ENCODE results near the gene KPNA1.

Gene KPNA1

DNA sequence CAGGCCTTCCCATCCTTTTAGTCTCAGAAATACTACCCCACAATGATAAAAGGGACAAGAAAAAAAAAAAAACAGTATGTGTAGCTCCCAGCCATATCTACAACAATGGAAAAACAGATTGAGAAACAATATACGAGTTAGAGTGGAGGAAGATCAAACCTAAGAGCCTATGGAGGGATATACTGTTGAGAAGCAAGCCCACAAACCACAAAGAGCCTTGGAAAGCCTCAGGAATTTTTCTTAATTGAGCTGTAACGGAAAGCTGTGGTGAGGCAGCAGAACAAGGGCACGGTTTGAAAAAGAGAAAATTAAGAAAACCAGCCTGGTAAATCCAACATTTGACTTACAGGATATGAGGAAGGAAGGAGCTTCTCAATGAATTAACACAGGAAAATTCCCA is 21.4 kb downstream of the KPNA1 start:
- H3K9me3 ChIP-seq (ENCODE audit: low read length), result peaks cover 2% of the 10 kb centered on the region
- peaks cover 5% of the 10 kb centered on the region for H3K4me1 ChIP-seq (ENCODE audit: insufficient read depth, low read length)
- peaks cover 43% of the 10 kb centered on the region for H3K36me3 ChIP-seq (ENCODE audit: insufficient read depth, low read length)
- no peak overlapping the region for H3K4me3 ChIP-seq (ENCODE audit: low read length)
- no peaks in the 10 kb centered on the region for H3K27me3 ChIP-seq (ENCODE audit: insufficient read depth, low read length)
- H2AFZ ChIP-seq (ENCODE audit: low read depth, low read length), result no peak overlapping the region

DNA sequence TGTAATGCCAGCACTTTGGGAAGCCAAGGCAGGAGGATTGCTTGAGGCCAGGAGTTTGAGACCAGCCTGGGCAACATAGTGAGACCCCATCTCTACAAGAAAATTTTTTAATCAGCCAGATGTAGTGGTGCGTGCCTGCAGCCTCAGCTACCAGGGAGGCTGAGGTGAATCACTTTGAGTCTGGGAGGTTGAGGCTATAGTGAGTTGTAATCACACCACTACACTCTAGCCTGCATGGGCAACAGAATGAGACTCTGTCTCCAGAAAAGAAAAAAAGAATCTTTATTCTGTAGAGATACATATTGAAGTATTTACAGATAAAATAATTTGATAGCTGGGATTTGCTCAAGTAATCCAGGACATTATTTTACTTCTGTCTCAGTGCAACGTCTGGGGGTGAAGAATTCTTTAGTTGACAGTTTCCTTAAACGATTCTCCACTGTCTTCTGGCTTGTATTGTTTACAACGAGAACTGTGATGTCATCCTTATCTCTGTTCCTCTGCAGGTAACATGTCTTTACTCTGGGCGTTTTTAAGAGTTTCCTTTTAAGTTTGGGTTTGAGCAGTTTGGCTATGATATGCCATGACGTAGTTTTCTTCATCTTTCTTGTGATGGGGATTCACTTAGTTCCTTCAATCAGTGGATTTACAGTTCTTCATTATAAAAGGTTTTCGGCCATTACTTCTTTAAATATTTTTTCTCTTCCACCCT is 26.3 kb downstream of the KPNA1 start:
- Histone ChIP-seq H3K36me3 (ENCODE audit: insufficient read depth, low read length) (peaks cover 28% of the 10 kb centered on the region), H3K4me3 (ENCODE audit: low read length) (no peak overlapping the region), H3K27me3 (ENCODE audit: insufficient read depth, low read length) (no peaks in the 10 kb centered on the region), H2AFZ (ENCODE audit: low read depth, low read length) (no peak overlapping the region), H3K4me1 (ENCODE audit: insufficient read depth, low read length) (no peaks in the 10 kb centered on the region), H3K9me3 (ENCODE audit: low read length) (peaks cover 2% of the 10 kb centered on the region)

DNA sequence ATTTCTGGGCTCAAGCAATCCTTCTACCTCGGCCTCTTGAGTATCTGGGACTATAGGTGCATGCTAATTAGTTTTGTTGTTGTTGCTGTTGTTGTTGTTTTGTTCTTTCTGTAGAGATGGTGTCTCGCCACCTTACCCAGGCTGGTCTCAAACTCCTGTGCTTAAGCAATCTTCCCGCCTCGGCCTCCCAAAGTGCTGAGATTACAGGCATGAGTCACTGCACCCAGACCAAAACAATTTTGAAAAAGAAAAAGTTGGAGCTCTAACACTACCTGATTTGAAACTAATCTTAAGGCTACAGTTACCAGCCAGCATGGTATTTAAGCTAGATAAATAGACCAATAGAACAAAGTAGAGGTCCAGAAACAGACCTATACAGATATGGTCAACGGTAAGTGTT is 29.8 kb downstream of the KPNA1 start:
- H3K27me3 ChIP-seq (ENCODE audit: insufficient read depth, low read length), result no peaks in the 10 kb centered on the region
- no peak overlapping the region for H2AFZ ChIP-seq (ENCODE audit: low read depth, low read length)
- no peaks in the 10 kb centered on the region for H3K9me3 ChIP-seq (ENCODE audit: low read length)
- H3K36me3 ChIP-seq (ENCODE audit: insufficient read depth, low read length), result peaks cover 18% of the 10 kb centered on the region
- no peak overlapping the region for H3K4me3 ChIP-seq (ENCODE audit: low read length)
- H3K4me1 ChIP-seq (ENCODE audit: insufficient read depth, low read length), result no peaks in the 10 kb centered on the region

DNA sequence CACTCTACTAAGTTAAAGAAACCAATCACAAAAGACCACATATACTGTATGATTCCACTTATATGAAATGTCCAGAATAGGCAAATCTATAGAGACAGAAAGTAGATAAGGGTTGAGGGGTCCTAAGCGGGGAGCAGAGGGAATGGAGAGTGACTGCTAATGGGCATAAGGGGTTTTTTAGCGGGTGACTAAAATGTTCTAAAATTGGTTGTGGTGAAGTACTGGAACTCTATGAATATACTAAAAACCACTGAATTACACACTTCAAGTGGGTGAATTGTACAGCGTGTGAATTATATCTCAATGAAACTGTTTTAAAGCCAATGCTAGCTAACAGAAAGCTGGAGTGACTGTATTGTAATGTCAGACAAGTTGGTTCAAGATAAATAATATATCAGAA is 33.3 kb downstream of the KPNA1 start:
- Histone ChIP-seq H3K36me3 (ENCODE audit: insufficient read depth, low read length) (peaks cover 4% of the 10 kb centered on the region), H2AFZ (ENCODE audit: low read depth, low read length) (no peak overlapping the region), H3K4me1 (ENCODE audit: insufficient read depth, low read length) (no peaks in the 10 kb centered on the region), H3K4me3 (ENCODE audit: low read length) (no peak overlapping the region), H3K9me3 (ENCODE audit: low read length) (no peaks in the 10 kb centered on the region), H3K27me3 (ENCODE audit: insufficient read depth, low read length) (no peaks in the 10 kb centered on the region)

DNA sequence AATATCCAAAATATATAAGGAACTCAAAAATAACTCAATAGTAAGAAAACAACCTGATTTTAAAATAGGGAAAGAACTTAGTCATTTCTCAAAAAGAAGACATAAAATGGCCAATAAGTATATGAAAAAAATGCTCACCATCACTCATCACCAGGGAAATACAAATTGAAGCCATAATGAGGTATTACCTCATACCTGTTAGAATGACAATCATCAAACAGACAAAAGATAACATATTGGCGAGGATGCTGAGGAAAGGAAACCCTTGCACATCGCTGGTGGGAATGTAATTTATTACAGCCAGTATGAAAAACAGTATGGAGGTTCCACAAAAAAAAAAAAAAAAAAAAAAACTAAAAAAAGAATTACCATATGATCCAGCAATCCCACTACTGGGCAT is 38.2 kb downstream of the KPNA1 start:
- H3K9me3 ChIP-seq (ENCODE audit: low read length), result no peaks in the 10 kb centered on the region
- no peaks in the 10 kb centered on the region for H3K27me3 ChIP-seq (ENCODE audit: insufficient read depth, low read length)
- peaks cover 2% of the 10 kb centered on the region for H3K4me1 ChIP-seq (ENCODE audit: insufficient read depth, low read length)
- H2AFZ ChIP-seq (ENCODE audit: low read depth, low read length), result no peak overlapping the region
- H3K4me3 ChIP-seq (ENCODE audit: low read length), result no peak overlapping the region
- H3K36me3 ChIP-seq (ENCODE audit: insufficient read depth, low read length), result no peaks in the 10 kb centered on the region

DNA sequence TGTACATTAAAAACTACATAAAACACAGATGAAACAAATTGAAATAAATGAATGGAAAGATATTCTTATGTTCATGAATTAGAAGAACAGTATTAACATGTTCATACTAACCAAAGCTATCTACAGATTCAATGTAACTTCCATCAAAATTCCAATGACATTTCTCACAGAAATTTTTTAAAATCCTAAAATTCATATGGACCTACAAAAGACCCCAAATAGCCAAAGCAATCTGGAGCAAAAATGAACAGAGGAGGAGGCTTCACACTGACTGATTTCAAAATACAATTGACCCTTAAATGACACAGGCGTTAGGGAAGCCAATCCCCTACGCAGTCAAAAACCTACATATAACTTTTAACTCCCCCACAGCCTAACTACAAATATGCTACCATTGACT is 39.4 kb downstream of the KPNA1 start:
- H3K27me3 ChIP-seq (ENCODE audit: insufficient read depth, low read length), result no peaks in the 10 kb centered on the region
- no peak overlapping the region for H2AFZ ChIP-seq (ENCODE audit: low read depth, low read length)
- H3K9me3 ChIP-seq (ENCODE audit: low read length), result no peaks in the 10 kb centered on the region
- H3K36me3 ChIP-seq (ENCODE audit: insufficient read depth, low read length), result no peaks in the 10 kb centered on the region
- H3K4me1 ChIP-seq (ENCODE audit: insufficient read depth, low read length), result peaks cover 2% of the 10 kb centered on the region
- H3K4me3 ChIP-seq (ENCODE audit: low read length), result no peak overlapping the region

DNA sequence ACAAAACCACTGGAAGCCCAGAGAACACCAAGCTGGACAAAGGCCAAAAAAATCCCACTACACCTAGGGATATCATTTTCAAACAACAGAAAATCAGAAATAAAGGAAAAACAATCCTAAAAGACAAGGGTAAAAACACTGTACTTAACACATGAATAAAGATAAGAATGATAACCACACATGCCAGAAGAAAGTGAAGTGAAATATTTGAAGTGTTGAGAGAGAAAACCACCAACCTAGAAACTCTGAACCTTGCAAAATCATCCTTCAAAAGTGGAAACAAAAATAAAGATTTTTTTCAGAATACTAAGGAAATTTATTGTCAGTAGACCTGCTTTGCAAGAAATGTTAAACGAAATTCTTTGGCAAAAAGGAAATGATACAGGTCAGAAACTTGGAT is 45.1 kb downstream of the KPNA1 start:
- Histone ChIP-seq H3K4me3 (ENCODE audit: low read length) (no peak overlapping the region), H2AFZ (ENCODE audit: low read depth, low read length) (no peak overlapping the region), H3K36me3 (ENCODE audit: insufficient read depth, low read length) (peaks cover 19% of the 10 kb centered on the region), H3K9me3 (ENCODE audit: low read length) (no peaks in the 10 kb centered on the region), H3K27me3 (ENCODE audit: insufficient read depth, low read length) (no peaks in the 10 kb centered on the region), H3K4me1 (ENCODE audit: insufficient read depth, low read length) (peaks cover 15% of the 10 kb centered on the region)

DNA sequence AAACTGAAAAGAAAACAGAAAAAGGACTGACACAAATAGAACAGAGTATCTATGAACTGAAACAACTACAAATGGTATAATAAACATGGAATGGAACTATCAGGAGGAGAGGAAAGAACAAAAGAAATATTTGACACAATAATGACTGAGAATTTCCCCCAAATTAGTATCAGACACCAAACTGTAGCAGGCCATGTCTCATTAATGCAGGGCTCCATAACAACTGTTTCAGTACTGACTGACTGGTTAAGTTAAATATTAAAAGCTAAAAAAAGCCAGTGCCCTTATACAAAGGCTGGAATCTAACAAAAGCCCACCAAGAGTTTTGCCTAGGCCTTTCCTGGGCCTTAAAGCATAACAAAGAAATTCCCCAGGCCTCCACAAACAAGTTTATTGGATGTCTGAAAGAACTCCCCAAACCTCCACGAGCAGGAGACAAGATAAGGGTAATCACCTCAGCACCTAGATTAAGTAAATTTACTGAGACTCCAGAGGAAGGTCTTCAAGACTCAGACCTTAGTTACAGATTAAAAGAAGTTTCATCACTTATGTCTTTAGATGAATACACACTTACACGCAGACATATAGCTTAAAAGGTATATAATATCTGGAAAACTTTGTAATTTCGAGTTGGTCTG is 45.7 kb downstream of the KPNA1 start:
- Histone ChIP-seq H3K4me3 (ENCODE audit: low read length) (no peak overlapping the region), H2AFZ (ENCODE audit: low read depth, low read length) (no peak overlapping the region), H3K27me3 (ENCODE audit: insufficient read depth, low read length) (no peaks in the 10 kb centered on the region), H3K36me3 (ENCODE audit: insufficient read depth, low read length) (peaks cover 19% of the 10 kb centered on the region), H3K9me3 (ENCODE audit: low read length) (no peaks in the 10 kb centered on the region), H3K4me1 (ENCODE audit: insufficient read depth, low read length) (peaks cover 15% of the 10 kb centered on the region)

DNA sequence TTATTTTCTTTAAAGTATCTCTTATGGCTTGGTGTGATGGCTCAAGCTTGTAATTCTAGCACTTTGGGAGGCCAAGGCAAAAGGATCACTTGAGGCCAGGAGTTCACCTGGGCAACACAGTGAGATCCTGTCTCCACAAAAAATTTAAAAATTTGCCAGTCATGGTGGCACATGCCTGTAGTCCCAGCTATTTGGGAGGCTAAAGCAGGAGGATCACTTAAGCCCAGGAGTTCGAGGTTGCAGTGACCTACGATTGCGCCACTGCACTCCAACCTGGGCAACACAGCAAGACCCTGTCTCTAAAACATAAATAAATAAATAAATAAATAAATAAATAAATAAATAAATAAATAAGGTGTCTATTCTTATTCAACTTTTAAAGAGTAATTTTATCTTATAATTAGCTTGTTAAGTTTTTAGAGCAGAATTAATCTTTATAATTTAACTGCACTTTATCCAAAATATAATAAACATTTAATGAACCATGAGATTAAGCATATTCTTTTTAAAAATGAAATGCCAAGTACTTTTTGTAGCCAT is 48.0 kb downstream of the KPNA1 start:
- H2AFZ ChIP-seq (ENCODE audit: low read depth, low read length), result no peak overlapping the region
- no peaks in the 10 kb centered on the region for H3K27me3 ChIP-seq (ENCODE audit: insufficient read depth, low read length)
- H3K9me3 ChIP-seq (ENCODE audit: low read length), result no peaks in the 10 kb centered on the region
- H3K36me3 ChIP-seq (ENCODE audit: insufficient read depth, low read length), result peaks cover 35% of the 10 kb centered on the region
- no peak overlapping the region for H3K4me3 ChIP-seq (ENCODE audit: low read length)
- peaks cover 13% of the 10 kb centered on the region for H3K4me1 ChIP-seq (ENCODE audit: insufficient read depth, low read length)

DNA sequence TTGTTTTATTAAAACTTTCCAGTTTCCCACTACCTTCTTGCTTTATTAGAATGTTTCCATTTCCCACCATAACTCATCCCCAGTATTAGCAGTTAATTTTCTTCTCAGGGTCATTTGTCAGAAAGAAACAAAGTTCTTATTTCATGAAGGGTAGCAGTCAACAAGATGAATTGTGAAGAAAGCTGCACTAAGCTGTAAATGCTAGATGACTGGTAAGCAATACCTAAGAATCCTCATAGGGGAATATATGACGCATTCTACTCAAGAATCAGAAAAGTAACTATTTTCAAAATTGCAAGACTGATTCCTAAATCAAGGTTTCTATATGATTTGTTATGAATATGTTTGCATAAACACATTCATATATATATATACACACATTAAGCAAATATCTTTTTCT is 50.1 kb downstream of the KPNA1 start:
- H3K27me3 ChIP-seq (ENCODE audit: insufficient read depth, low read length), result no peaks in the 10 kb centered on the region
- H3K4me1 ChIP-seq (ENCODE audit: insufficient read depth, low read length), result peaks cover 12% of the 10 kb centered on the region
- H3K9me3 ChIP-seq (ENCODE audit: low read length), result no peaks in the 10 kb centered on the region
- H3K4me3 ChIP-seq (ENCODE audit: low read length), result no peak overlapping the region
- no peak overlapping the region for H2AFZ ChIP-seq (ENCODE audit: low read depth, low read length)
- H3K36me3 ChIP-seq (ENCODE audit: insufficient read depth, low read length), result peaks cover 49% of the 10 kb centered on the region

DNA sequence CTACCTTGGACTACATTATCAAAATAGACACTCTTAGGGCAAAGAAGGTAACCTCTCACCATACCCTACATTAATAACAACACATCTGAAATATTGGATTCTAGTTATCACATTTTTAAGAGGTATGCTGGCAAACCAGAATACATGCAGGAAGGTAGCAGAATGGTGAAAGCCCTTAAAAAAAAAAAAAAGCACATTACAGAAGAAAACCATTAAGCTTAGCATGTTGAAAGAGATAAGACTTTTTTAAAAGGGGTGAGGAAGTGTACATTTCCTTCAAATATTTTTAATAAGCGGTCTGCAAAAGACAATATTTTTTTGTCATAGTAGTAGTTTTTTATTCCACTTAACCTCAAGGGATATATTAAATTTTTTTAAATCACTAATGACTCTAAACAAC is 52.3 kb downstream of the KPNA1 start:
- peaks cover 70% of the 10 kb centered on the region for H3K36me3 ChIP-seq (ENCODE audit: insufficient read depth, low read length)
- no peak overlapping the region for H3K4me3 ChIP-seq (ENCODE audit: low read length)
- H3K9me3 ChIP-seq (ENCODE audit: low read length), result no peaks in the 10 kb centered on the region
- no peaks in the 10 kb centered on the region for H3K4me1 ChIP-seq (ENCODE audit: insufficient read depth, low read length)
- H3K27me3 ChIP-seq (ENCODE audit: insufficient read depth, low read length), result no peaks in the 10 kb centered on the region
- no peak overlapping the region for H2AFZ ChIP-seq (ENCODE audit: low read depth, low read length)

DNA sequence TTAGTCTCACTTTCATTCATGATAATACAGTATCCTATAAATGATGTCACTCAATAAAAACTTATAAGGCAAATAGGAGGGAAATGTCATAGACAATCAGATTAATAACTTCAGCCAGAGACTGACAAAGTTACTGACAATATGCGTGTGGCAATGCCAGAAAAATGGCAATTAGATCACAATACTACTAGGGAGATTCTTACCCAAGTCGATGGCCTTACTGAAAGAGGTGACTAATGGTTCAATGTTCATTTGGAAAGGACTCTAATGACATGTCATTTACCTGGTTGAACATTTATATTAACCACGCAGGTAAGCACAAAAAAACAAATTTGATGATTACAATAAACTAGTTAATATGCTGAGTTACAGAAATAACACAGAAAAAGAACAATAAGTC is 52.9 kb downstream of the KPNA1 start:
- Histone ChIP-seq H3K4me1 (ENCODE audit: insufficient read depth, low read length) (no peaks in the 10 kb centered on the region), H2AFZ (ENCODE audit: low read depth, low read length) (no peak overlapping the region), H3K9me3 (ENCODE audit: low read length) (no peaks in the 10 kb centered on the region), H3K36me3 (ENCODE audit: insufficient read depth, low read length) (peaks cover 71% of the 10 kb centered on the region), H3K4me3 (ENCODE audit: low read length) (no peak overlapping the region), H3K27me3 (ENCODE audit: insufficient read depth, low read length) (no peaks in the 10 kb centered on the region)

DNA sequence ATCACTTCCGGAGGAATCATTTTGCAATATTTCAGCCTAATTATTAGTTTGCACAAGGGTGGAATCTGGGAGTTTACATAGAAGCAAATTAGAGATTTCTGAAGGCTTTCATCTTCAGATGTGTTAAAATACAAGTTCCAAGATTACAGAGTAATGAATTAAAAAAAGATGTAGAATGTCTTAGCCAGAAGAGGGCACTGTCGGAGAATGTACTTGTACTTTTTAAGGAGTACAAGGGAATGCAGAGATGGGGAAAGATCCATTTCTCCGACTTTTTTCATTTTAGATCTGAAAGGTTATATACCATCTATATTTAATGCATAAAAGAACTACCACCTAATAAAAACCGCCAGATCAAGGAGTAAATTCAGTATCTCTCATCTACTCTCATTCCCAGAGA is 55.7 kb downstream of the KPNA1 start:
- no peaks in the 10 kb centered on the region for H3K4me1 ChIP-seq (ENCODE audit: insufficient read depth, low read length)
- peaks cover 66% of the 10 kb centered on the region for H3K36me3 ChIP-seq (ENCODE audit: insufficient read depth, low read length)
- no peaks in the 10 kb centered on the region for H3K27me3 ChIP-seq (ENCODE audit: insufficient read depth, low read length)
- H3K9me3 ChIP-seq (ENCODE audit: low read length), result no peaks in the 10 kb centered on the region
- no peak overlapping the region for H3K4me3 ChIP-seq (ENCODE audit: low read length)
- H2AFZ ChIP-seq (ENCODE audit: low read depth, low read length), result no peak overlapping the region
